NCI-H345 (cell line): ENCODE measurements around the gene UTS2.

Experiments used
- DNase-seq: peaks from one replicate; lab custom pipeline; 2025; lab: John Stamatoyannopoulos, UW

The UTS2 gene

GRCh38 chr1:7813677-7814373 lies 39.0 kb downstream of the UTS2 start:
- no peak for DNase-seq

- DNase-seq = no peak
Observed at GRCh38 chr1:7811476-7811875, 41.4 kb downstream of the UTS2 start.

GRCh38 chr1:7810395-7810794 lies 42.5 kb downstream of the UTS2 start:
- DNase-seq = no peak

- DNase-seq = no peak
Observed at GRCh38 chr1:7809742-7810141, 43.1 kb downstream of the UTS2 start.

- peak; percentile 1 for DNase-seq
Observed at GRCh38 chr1:7808253-7808844, 44.5 kb downstream of the UTS2 start.

GRCh38 chr1:7805460-7805859 lies 47.4 kb downstream of the UTS2 start:
- no peak for DNase-seq
